NAMALWA (cell line): ENCODE results near the gene PDGFD.

Experiments
- DNase-seq: peaks from one replicate; pipeline ENCODE4 v3.0.0-alpha.2; 2015; ENCODE audit warnings: low spot score

The PDGFD gene

GRCh38 chr11:104093426-104094280, 70.3 kb downstream of the PDGFD start:
- DNase-seq, result no peak

GRCh38 chr11:104092744-104093143, 71.2 kb downstream of the PDGFD start:
- DNase-seq, result no peak

- no peak for DNase-seq
Measured at GRCh38 chr11:104091281-104092096, 72.5 kb downstream of the PDGFD start.

GRCh38 chr11:104090767-104091166, 73.2 kb downstream of the PDGFD start:
- no peak for DNase-seq

- no peak for DNase-seq
Measured at GRCh38 chr11:104089481-104089880, 74.5 kb downstream of the PDGFD start.

- no peak for DNase-seq
Measured at GRCh38 chr11:104086621-104087020, 77.3 kb downstream of the PDGFD start.

GRCh38 chr11:104078995-104079394, 85.0 kb downstream of the PDGFD start:
- DNase-seq, result no peak

GRCh38 chr11:104078245-104078644, 85.7 kb downstream of the PDGFD start:
- peak; percentile 14 for DNase-seq

- no peak for DNase-seq
Measured at GRCh38 chr11:104076455-104076854, 87.5 kb downstream of the PDGFD start.

- no peak for DNase-seq
Measured at GRCh38 chr11:104075706-104076105, 88.2 kb downstream of the PDGFD start.

- no peak for DNase-seq
Measured at GRCh38 chr11:104075091-104075490, 88.9 kb downstream of the PDGFD start.

GRCh38 chr11:104073950-104074705, 89.8 kb downstream of the PDGFD start:
- peak; percentile 86 for DNase-seq

- no peak for DNase-seq
Measured at GRCh38 chr11:104067534-104067933, 96.4 kb downstream of the PDGFD start.

- no peak for DNase-seq
Measured at GRCh38 chr11:104064034-104064630, 99.8 kb downstream of the PDGFD start.

- no peak for DNase-seq
Measured at GRCh38 chr11:104061853-104062521, 102.0 kb downstream of the PDGFD start.

- DNase-seq, result peak; percentile 10
Measured at GRCh38 chr11:104060820-104061219, 103.1 kb downstream of the PDGFD start.

- peak; percentile 2 for DNase-seq
Measured at GRCh38 chr11:104060004-104060794, 103.7 kb downstream of the PDGFD start.

- no peak for DNase-seq
Measured at GRCh38 chr11:104058680-104059079, 105.3 kb downstream of the PDGFD start.

- DNase-seq, result no peak
Measured at GRCh38 chr11:104057908-104058307, 106.0 kb downstream of the PDGFD start.

- no peak for DNase-seq
Measured at GRCh38 chr11:104055596-104055995, 108.4 kb downstream of the PDGFD start.
